ENCODE data around the gene SRD5A2.

Gene SRD5A2

GRCh38 chr2:31579996-31580320 lies 780 bp downstream of the SRD5A2 start:
- DNase-seq (ENCODE audit: extremely low spot score), result no peak
- POLR2A ChIA-PET, result no interaction called here
- no peak for TF ChIP-seq CTBP1 (IDR thresholded peaks at IDR 0.05; ENCODE audit: borderline replicate concordance)
- TF ChIP-seq HDGF (IDR thresholded peaks at IDR 0.05; ENCODE audit: borderline replicate concordance), result no peak
- TF ChIP-seq BHLHE40 (IDR thresholded peaks at IDR 0.05; ENCODE audit: borderline replicate concordance), result no peak
- CTCF ChIA-PET, result no interaction called here

- TF ChIP-seq NFRKB (IDR thresholded peaks at IDR 0.05) (no peak), SUZ12 (IDR thresholded peaks at IDR 0.05) (no peak), L3MBTL2 (conservative IDR thresholded peaks at IDR 0.05) (no peak), CTBP1 (IDR thresholded peaks at IDR 0.05; ENCODE audit: borderline replicate concordance) (no peak), FOXA1 (IDR thresholded peaks at IDR 0.05) (no peak), BHLHE40 (IDR thresholded peaks at IDR 0.05; ENCODE audit: borderline replicate concordance) (no peak), ZNF384 (IDR thresholded peaks at IDR 0.05) (no peak), LEF1 (IDR thresholded peaks at IDR 0.05; ENCODE audit: borderline replicate concordance) (no peak), SP1 (IDR thresholded peaks at IDR 0.05) (no peak), FOXM1 (IDR thresholded peaks at IDR 0.05; ENCODE audit: borderline replicate concordance) (no peak), HDGF (IDR thresholded peaks at IDR 0.05; ENCODE audit: borderline replicate concordance) (no peak), ELF4 (IDR thresholded peaks at IDR 0.05) (no peak), FOXK2 (IDR thresholded peaks at IDR 0.05) (no peak), TARDBP (IDR thresholded peaks at IDR 0.05) (no peak), ARNT (IDR thresholded peaks at IDR 0.05) (no peak)
- TF ChIP-seq, protein P1, sequence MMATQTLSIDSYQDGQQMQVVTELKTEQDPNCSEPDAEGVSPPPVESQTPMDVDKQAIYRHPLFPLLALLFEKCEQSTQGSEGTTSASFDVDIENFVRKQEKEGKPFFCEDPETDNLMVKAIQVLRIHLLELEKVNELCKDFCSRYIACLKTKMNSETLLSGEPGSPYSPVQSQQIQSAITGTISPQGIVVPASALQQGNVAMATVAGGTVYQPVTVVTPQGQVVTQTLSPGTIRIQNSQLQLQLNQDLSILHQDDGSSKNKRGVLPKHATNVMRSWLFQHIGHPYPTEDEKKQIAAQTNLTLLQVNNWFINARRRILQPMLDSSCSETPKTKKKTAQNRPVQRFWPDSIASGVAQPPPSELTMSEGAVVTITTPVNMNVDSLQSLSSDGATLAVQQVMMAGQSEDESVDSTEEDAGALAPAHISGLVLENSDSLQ (IDR thresholded peaks at IDR 0.05), result no peak
- CTCF ChIA-PET, result no interaction called here
- DNase-seq (ENCODE audit: extremely low spot score), result no peak
- POLR2A ChIA-PET, result no interaction called here
Measured at GRCh38 chr2:31578316-31578715, 2.4 kb downstream of the SRD5A2 start.

DNA sequence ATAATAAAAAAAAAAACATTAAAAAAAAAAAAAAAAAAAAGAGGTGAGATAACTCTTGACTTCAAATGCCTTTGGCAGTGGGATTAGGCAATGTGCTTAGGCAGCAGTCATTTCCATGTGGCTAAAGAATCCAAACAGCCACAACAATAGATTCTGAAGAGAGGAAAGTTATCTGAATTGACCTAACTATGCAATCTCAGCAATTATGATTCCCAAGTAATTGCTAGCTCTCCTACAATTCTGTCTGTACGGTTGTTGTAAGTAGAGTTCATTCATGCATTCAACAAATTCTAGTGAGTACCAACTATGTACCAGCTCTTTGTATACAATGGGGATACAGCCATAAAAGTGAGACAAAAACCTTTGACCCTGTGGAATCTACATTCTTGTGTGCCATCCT lies 3.6 kb downstream of the SRD5A2 start:
- TF ChIP-seq ARNT (IDR thresholded peaks at IDR 0.05), result no peak
- TF ChIP-seq CTBP1 (IDR thresholded peaks at IDR 0.05; ENCODE audit: borderline replicate concordance), result no peak
- TF ChIP-seq FOXM1 (IDR thresholded peaks at IDR 0.05; ENCODE audit: borderline replicate concordance), result no peak
- TF ChIP-seq FOXA1 (IDR thresholded peaks at IDR 0.05), result no peak
- no peak for TF ChIP-seq FOXK2 (IDR thresholded peaks at IDR 0.05)
- no peak for TF ChIP-seq ELF4 (IDR thresholded peaks at IDR 0.05)
- TF ChIP-seq SP1 (IDR thresholded peaks at IDR 0.05), result no peak
- TF ChIP-seq SUZ12 (IDR thresholded peaks at IDR 0.05), result no peak
- TF ChIP-seq LEF1 (IDR thresholded peaks at IDR 0.05; ENCODE audit: borderline replicate concordance), result no peak
- no peak for TF ChIP-seq ZNF384 (IDR thresholded peaks at IDR 0.05)
- TF ChIP-seq BHLHE40 (IDR thresholded peaks at IDR 0.05; ENCODE audit: borderline replicate concordance), result no peak
- no peak for TF ChIP-seq HDGF (IDR thresholded peaks at IDR 0.05; ENCODE audit: borderline replicate concordance)
- TF ChIP-seq NFRKB (IDR thresholded peaks at IDR 0.05), result no peak
- TF ChIP-seq, protein P1 (IDR thresholded peaks at IDR 0.05), result no peak
- CTCF ChIA-PET, result no interaction called here
- POLR2A ChIA-PET, result no interaction called here
- DNase-seq (ENCODE audit: extremely low spot score), result no peak

DNA sequence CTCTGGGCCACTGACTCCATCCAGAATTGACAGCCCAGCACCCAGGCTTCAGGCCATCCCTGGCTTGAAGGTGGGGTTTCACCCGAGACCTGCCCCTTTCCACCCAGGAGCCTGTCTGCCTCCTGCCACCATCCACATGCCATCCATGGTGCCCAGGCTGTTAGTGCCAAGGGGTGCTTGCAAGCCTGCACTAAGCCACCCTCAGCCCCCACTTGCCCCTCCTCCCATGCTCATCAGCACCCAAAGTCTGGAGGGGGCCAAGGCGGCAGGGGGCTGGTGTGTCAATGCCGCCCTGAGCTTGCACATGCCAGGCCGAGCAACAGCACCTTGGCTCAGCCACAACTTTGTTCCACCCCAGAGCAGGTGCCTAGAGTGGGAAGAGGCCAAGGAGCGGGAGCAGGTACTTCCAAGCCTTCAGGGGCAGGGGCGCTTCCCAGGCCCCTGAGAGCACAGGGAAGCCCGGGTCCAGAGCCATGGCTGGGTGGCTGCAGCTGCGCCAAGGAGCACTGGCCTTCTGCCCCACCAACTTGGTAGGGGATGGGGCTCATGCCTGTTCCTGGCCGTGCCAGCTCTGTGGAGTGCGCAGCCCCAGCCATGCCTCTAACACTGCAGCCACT lies 12.0 kb downstream of the SRD5A2 start:
- ChIA-PET POLR2A (no interaction called here), CTCF (no interaction called here)
- TF ChIP-seq ZNF384 (IDR thresholded peaks at IDR 0.05) (no peak), FOXA1 (IDR thresholded peaks at IDR 0.05) (no peak), L3MBTL2 (conservative IDR thresholded peaks at IDR 0.05) (no peak), FOXM1 (IDR thresholded peaks at IDR 0.05; ENCODE audit: borderline replicate concordance) (no peak), FOXK2 (IDR thresholded peaks at IDR 0.05) (no peak), SP1 (IDR thresholded peaks at IDR 0.05) (no peak), TARDBP (IDR thresholded peaks at IDR 0.05) (no peak), ARNT (IDR thresholded peaks at IDR 0.05) (no peak)
- TF ChIP-seq, protein P1 (IDR thresholded peaks at IDR 0.05), result no peak
- no peak for DNase-seq (ENCODE audit: extremely low spot score)

DNA sequence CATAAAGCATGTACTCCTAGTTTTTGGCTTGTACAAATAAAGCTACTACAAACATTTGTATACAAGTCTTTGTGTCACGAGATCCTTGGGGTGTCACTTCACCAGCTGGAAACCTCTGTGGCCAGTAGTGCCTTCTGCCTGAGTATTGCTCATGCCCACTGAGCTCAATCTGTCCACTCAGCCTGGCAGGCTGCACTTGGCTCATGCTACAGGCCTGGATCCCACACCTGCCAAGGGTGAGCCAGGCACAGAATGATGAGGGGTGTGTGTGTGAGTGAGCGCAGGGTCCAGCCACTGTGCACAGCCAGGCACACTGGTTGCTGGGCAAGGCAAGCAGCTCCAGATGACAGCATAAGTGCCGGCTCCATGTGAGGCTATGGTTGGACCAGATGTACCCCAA lies 13.1 kb downstream of the SRD5A2 start:
- TF ChIP-seq FOXM1 (IDR thresholded peaks at IDR 0.05; ENCODE audit: borderline replicate concordance) (no peak), SP1 (IDR thresholded peaks at IDR 0.05) (no peak), BHLHE40 (IDR thresholded peaks at IDR 0.05; ENCODE audit: borderline replicate concordance) (no peak), FOXK2 (IDR thresholded peaks at IDR 0.05) (no peak), FOXA1 (IDR thresholded peaks at IDR 0.05) (no peak), SUZ12 (IDR thresholded peaks at IDR 0.05) (no peak), ELF4 (IDR thresholded peaks at IDR 0.05) (no peak), TARDBP (IDR thresholded peaks at IDR 0.05) (no peak), L3MBTL2 (conservative IDR thresholded peaks at IDR 0.05) (no peak), NFRKB (IDR thresholded peaks at IDR 0.05) (no peak), ARNT (IDR thresholded peaks at IDR 0.05) (no peak), ZNF384 (IDR thresholded peaks at IDR 0.05) (no peak), CTBP1 (IDR thresholded peaks at IDR 0.05; ENCODE audit: borderline replicate concordance) (no peak), HDGF (IDR thresholded peaks at IDR 0.05; ENCODE audit: borderline replicate concordance) (no peak), LEF1 (IDR thresholded peaks at IDR 0.05; ENCODE audit: borderline replicate concordance) (no peak)
- TF ChIP-seq, protein P1 (IDR thresholded peaks at IDR 0.05), result no peak
- DNase-seq (ENCODE audit: extremely low spot score), result no peak
- ChIA-PET CTCF (no interaction called here), POLR2A (no interaction called here)
